Glutamatergic neuron (in vitro differentiated cells): ENCODE data around the gene GLI2. TPM values are rescaled to one million over a fixed set of nuclear protein-coding genes. Genes with fewer than 3 reads are reported as not detected.

ENCODE experiments used
- DNase-seq: peaks from one replicate; pipeline ENCODE4 v3.0.0; 2022
- H3K27ac Mint-ChIP-seq: one replicate; pipeline ENCODE4 v1.8.0; 2020; ENCODE audit warnings: mild to moderate bottlenecking, mixed read lengths, inconsistent platforms; ENCODE audit not compliant: unreplicated experiment
- H3K27me3 Mint-ChIP-seq: one replicate; pipeline ENCODE4 v1.8.0; 2020; ENCODE audit warnings: mild to moderate bottlenecking, moderate library complexity, mixed read lengths, inconsistent platforms; ENCODE audit not compliant: unreplicated experiment
- H3K36me3 Mint-ChIP-seq: one replicate; pipeline ENCODE4 v1.8.0; 2020; ENCODE audit warnings: mild to moderate bottlenecking, mixed read lengths, inconsistent platforms; ENCODE audit not compliant: unreplicated experiment
- H3K4me1 Mint-ChIP-seq: one replicate; pipeline ENCODE4 v1.8.0; 2020; ENCODE audit warnings: mild to moderate bottlenecking, low read depth, mixed read lengths, inconsistent platforms; ENCODE audit not compliant: unreplicated experiment
- H3K4me3 Mint-ChIP-seq: one replicate; pipeline ENCODE4 v1.8.0; 2020; ENCODE audit warnings: mild to moderate bottlenecking, mixed read lengths, inconsistent platforms; ENCODE audit not compliant: unreplicated experiment
- H3K9me3 Mint-ChIP-seq: one replicate; pipeline ENCODE4 v1.8.0; 2020; ENCODE audit warnings: mild to moderate bottlenecking, moderate library complexity, mixed read lengths, inconsistent platforms; ENCODE audit not compliant: unreplicated experiment
- total RNA-seq: library from RNA; stranded (reverse); fragmentation: NEBNext Ultra II Directional; extraction: Animal tissue kit (Norgen Biotek cat#: 25700); gene quantifications from one replicate; pipeline ENCODE4 v1.2.1, GENCODE V29; 2021; ENCODE audit not compliant: unreplicated experiment
- TF ChIP-seq, protein P1 (sequence below): fragments of 200-600 bp; sonication (generic); IDR thresholded peaks from one replicate; pipeline ENCODE4 v1.5.0; 2021; ENCODE audit not compliant: partially characterized antibody, unreplicated experiment

The GLI2 gene
- total RNA-seq, 1 donor from 2014 or later = 3.9 TPM

DNA sequence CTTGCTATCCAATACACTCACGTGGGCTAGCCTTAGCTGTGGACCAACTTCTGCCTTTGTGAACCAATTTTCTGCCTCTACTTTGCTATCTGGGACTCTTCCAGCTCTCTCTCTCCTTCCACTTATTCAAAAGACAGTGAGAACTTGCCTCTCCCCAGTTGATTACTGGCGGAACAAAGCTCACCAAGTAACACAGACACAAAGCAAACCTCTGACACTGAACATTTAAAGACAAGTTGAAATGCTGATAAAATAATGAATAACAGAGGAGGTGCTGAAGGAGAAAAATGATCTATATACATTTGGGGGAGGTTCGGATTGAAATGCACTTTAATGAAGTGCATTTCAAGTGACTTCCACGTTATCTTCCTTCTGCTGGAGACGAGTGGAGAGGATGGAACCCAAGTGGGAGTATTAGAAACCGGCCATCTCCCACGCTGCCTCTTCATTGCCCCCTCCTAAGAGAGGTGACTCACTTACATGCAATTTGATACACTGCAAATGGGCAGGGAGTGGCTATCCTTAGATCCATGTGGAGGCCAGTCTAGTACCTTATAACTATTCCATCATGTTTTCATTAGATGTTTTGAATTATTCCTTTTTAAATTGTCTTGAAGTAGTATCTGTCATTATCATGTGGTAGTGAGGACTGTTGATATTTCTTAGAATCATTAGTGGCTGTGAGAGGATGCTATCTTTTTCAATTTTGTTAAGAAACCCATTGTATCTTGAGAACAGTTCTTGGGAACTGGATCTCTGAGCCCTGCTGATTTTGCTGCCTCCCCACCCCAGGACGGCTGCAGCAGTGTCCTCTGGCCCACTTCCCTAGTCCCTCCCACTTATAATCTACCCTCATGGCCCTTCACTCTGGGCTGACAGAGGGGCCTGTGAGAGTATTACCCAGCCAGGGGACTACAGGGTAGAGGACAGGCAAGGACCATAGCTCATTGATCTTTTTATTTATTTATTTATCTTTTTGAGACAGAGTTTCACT lies 6.0 kb upstream of the GLI2 start:
- Mint-ChIP-seq H3K9me3 (peaks cover 1% of the 10 kb centered on the region), H3K4me1 (no peaks in the 10 kb centered on the region), H3K27me3 (peaks cover 3% of the 10 kb centered on the region), H3K27ac (no peak overlapping the region), H3K36me3 (peaks cover 10% of the 10 kb centered on the region), H3K4me3 (no peak overlapping the region)
- no peak for DNase-seq
- TF ChIP-seq, protein P1, sequence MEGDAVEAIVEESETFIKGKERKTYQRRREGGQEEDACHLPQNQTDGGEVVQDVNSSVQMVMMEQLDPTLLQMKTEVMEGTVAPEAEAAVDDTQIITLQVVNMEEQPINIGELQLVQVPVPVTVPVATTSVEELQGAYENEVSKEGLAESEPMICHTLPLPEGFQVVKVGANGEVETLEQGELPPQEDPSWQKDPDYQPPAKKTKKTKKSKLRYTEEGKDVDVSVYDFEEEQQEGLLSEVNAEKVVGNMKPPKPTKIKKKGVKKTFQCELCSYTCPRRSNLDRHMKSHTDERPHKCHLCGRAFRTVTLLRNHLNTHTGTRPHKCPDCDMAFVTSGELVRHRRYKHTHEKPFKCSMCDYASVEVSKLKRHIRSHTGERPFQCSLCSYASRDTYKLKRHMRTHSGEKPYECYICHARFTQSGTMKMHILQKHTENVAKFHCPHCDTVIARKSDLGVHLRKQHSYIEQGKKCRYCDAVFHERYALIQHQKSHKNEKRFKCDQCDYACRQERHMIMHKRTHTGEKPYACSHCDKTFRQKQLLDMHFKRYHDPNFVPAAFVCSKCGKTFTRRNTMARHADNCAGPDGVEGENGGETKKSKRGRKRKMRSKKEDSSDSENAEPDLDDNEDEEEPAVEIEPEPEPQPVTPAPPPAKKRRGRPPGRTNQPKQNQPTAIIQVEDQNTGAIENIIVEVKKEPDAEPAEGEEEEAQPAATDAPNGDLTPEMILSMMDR = no peak

- Mint-ChIP-seq H3K4me1 (no peaks in the 10 kb centered on the region), H3K9me3 (peaks cover 3% of the 10 kb centered on the region), H3K27me3 (peaks cover 3% of the 10 kb centered on the region), H3K36me3 (peaks cover 5% of the 10 kb centered on the region), H3K4me3 (no peak overlapping the region), H3K27ac (no peak overlapping the region)
- DNase-seq = no peak
- TF ChIP-seq, protein P1 = no peak
Observed at GRCh38 chr2:120731175-120731574, 4.5 kb upstream of the GLI2 start.

DNA sequence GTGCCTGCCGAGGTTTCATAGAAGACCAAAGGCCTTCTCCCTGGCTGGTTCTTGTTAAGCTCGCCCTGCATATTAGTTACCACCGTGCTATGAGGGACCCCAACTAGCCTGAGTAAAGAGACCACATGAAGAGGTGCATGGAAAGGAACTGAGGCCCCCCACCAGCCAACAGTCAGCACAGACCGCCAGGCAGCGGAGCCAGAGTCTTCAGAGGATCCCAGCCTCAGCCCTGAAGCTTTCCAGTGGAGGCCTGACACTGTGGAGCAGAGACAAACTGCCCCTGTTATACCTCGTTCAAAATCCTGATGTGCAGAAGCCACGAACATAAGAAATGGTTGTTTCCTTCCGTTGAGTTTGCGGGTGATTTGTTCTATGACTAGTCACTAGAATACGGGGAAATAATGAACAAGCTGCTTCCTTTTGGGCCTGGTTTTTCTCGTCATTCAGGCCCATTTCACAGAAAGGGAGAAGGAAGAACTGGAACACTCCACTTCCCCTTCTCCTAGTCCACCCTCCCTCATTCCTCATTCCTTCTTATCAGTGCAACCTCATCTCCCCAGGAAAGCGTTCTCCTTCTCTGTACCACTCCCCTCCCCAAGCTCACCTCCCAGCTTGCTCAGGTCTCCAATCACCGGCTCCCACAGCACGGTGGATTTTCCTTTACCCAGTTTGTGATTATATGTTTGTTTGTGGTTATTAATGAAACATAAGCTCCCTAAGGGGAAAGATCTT lies 3.0 kb upstream of the GLI2 start:
- Mint-ChIP-seq H3K4me3 (no peak overlapping the region), H3K27ac (no peak overlapping the region), H3K36me3 (no peaks in the 10 kb centered on the region), H3K27me3 (peaks cover 3% of the 10 kb centered on the region), H3K9me3 (peaks cover 3% of the 10 kb centered on the region), H3K4me1 (no peaks in the 10 kb centered on the region)
- DNase-seq = no peak
- TF ChIP-seq, protein P1 = no peak

GRCh38 chr2:120733238-120733932 lies 2.3 kb upstream of the GLI2 start:
- peaks cover 3% of the 10 kb centered on the region for H3K27me3 Mint-ChIP-seq
- DNase-seq = no peak
- no peak overlapping the region for H3K4me3 Mint-ChIP-seq
- H3K27ac Mint-ChIP-seq = no peak overlapping the region
- peaks cover 4% of the 10 kb centered on the region for H3K9me3 Mint-ChIP-seq
- TF ChIP-seq, protein P1 = no peak
- no peaks in the 10 kb centered on the region for H3K36me3 Mint-ChIP-seq
- H3K4me1 Mint-ChIP-seq = peaks cover 4% of the 10 kb centered on the region
